HG02763 (cell line): ENCODE data around the gene PCGF3.
"Not testable (repeated sequence)": the region's sequence is repeated elsewhere in the genome, so short reads cannot be mapped to it uniquely, and the experiment has no call there.

ENCODE experiments used
- ATAC-seq: cut with Tn5 transposase; IDR thresholded peaks from one replicate; pipeline ENCODE4 v1.9.1; 2021; ENCODE audit warnings: mild to moderate bottlenecking, moderate library complexity; ENCODE audit not compliant: unreplicated experiment

The PCGF3 gene

DNA sequence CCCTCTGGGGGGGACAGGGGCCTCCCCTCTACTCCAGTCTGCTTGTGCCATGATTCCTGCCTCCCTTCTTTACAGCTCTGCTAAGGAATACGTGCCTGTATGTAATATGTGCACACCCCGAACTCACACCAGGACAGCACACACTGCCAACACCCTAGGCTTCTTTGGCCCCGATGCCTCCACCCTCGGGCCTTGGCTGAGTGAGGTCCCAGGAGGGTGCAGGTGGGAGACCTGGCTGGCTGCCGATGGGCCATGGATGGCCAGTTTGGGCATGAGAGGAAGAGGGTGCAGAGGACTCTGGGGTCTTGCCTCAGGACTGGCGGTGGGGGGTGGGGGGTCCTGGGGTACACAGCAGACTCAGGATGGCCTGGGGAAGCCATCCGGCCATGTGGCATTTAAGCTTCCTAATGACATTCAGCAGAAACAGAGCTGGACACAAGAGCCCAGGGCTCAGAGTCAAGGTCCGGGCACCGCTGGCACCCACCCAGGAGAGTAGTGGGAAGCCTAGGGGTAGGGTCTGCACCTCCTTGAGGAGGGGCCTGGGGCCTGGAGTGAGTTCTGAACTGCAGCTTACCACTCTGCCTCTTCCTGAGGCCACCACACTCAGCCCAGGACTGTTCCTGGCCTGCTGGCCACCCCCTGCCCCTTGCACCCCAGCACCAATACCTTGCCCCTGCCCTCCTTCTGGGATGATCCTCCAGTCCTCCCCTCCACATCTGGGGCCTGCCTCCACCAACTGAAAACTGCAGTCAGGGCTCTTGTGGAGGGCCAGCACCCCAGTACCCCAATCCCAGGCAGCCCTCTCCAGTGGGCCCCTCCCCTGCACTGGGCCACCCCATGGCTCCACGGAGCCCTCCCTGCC lies 2.1 kb upstream of the PCGF3 start:
- ATAC-seq: no peak

DNA sequence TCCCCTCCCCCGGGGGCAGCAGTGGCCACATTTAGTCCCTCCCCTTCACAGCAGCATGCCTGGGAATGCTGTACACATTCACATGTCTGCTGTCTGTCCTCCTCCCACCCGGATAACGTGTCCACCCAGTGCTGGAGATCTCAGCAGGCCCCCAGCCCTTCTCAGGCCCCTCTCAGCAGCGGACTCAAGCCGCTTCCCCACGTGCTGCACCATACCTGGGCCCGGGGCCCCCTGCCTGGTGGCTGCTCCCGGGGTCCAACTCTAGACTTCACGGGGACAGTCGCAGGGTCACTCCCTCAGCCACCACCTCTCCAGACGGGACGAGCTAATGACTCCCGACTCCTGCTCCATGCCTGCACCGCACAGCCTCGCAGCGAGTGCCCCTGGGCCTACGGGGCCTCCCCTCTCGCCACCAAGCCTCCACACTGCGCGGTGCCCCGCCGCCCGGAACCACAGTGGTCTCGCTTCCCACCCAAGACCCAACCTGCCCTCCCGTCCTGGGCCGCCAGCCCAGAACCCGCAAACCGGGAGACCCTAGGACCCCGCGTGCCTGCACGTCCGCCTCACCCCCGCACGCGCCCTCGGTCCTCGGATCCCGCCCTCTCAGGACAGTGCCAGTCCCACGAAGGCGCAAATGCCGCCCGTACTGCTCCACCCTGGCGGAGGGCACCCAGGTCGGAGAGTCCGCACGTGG lies 1.3 kb upstream of the PCGF3 start:
- ATAC-seq: no peak

DNA sequence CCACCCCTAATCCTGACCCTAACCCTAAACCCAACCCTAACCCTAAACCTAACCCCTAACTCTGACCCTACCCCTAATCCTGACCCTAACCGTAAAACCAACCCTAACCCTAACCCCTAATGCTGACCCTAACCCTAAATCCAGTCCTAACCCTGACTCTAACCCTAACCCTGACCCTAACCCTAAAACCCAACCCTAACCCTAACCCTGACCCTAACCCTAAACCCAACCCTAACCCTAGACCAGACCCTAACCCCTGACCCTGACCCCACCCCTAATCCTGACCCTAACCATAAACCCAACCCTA lies 708 bp upstream of the PCGF3 start:
- ATAC-seq: no peak

DNA sequence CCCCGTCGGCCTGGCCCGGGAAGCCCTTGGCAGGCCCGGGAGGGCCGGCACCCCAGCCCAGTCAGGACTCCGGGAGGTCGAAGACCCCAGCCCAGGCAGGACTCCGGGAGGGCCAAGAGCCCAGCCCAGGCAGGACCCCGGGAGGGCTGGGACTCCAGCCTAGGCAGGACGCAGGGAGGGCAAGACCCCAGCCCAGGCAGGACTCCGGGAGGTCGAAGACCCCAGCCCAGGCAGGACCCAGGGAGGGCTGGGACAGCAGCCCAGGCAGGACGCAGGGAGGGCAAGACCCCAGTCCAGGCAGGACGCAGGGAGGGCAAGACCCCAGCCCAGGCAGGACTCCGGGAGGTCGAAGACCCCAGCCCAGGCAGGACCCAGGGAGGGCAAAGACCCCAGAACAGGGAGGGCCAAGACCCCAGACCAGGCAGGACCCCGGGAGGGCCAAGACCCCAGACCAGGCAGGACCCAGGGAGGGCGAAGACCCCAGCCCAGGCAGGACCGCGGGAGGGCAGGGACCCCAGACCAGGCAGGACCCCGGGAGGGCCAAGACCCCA lies 526 bp downstream of the PCGF3 start:
- not testable (repeated sequence) for ATAC-seq

DNA sequence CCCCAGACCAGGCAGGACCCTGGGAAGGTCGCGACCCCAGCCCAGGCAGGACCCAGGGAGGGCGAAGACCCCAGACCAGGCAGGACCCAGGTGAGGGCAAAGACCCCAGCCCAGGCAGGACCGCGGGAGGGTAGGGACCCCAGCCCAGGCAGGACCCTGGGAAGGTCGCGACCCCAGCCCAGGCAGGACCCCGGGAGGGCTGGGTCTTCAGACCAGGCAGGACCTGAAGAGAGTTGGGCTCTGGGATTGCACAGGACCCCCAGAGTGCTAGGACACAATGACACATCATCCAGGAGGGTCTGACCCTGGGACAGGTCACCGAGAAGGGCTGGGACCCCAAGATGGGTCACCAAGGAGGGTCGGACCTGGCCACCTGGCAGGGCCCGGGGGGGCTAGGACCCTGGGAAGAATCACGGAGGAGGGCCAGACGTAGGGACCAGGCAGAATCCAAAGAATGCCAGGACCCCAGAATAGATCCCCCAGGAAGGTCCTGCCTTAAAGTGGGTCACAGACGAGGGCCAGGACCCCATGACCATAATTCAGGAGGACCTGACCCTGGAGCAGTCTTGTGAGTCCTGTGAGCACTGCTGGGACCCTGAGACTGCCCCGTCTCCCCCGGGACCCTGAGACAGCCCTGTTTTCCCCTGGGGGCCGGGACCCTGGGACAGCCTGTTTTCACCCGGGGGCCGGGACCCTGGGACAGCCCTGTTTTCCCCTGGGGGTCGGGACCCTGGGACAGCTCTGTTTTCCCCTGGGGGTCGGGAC lies 1.4 kb downstream of the PCGF3 start:
- ATAC-seq: no peak

DNA sequence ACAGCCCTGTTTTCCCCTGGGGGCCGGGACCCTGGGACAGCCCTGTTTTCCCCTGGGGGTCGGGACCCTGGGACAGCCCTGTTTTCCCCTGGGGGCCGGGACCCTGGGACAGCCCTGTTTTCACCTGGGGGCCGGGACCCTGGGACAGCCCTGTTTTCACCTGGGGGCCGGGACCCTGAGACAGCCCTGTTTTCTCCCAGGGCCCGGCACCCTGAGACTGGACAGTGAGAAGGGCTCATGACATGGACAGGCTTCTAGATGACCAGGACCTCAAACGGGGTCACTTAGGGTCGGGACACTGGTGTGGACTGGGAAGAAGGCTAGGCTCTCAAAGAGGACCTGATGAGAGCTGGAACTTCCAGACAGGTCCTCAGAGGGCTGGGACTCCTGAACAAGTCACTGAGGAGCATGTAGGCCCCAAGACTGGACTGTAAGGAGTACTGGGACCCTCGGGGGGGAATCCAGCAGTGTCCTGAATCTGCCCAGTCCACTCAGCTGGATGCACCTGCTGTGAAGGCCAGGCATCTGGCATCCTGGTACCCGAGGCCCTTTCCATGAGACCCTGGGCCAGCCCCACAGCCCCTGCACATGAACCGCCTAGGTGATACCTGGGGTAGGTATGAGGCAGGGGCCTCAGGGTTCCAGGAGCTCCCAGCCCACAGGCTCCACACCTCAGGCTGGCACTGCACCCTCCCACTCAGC lies 2.4 kb downstream of the PCGF3 start:
- no peak for ATAC-seq

DNA sequence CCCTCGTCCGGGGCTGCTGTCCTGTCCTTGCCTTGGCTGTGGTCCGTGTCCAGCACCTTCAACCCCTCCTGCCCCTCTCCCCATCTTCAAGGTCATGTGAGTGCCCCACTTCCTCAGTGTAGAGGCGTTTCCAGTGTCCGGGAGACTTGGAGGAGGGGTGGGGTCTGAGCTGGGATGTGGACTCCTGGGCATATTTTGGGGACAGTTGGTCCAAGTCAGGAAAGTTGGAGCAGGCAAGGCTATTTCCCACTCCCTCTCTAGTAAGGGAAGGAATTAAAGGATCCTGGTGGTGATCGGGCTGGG lies 3.0 kb downstream of the PCGF3 start:
- no peak for ATAC-seq

DNA sequence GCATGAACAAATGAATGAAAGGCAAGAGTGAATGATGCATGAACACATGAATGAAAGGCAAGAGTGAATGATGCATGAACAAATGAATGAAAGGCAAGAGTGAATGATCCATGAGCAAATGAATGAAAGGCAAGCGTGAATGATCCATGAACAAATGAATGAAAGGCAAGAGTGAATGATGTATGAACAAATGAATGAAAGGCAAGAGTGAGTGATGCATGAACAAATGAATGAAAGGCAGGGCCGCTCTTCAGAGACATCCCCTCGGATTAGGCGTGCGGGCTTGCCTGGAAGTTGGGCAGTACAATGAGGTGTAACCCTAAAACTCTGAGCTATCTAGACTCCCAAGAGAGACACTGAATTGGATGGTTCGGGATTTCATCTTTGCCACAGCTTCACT lies 3.7 kb downstream of the PCGF3 start:
- ATAC-seq: no peak

DNA sequence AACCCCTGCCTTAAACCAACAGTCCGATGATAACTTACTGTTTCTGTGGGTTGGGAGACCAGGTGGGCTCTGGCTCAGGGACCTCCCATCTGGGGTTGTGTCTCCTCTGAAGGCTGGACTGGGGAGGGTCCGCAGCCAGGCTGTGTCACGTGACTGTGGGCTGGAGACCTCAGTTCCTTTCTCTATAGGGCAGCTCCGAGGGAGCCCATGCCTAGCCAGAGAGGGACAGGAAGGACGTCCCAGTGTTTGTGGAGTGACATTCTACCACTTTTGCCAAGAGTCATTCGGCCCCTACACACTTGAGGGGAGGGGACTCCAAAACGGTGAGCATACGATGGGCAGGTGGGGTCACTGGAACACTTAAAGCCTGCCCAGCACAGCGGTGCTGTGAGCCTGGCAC lies 4.5 kb downstream of the PCGF3 start:
- no peak for ATAC-seq

DNA sequence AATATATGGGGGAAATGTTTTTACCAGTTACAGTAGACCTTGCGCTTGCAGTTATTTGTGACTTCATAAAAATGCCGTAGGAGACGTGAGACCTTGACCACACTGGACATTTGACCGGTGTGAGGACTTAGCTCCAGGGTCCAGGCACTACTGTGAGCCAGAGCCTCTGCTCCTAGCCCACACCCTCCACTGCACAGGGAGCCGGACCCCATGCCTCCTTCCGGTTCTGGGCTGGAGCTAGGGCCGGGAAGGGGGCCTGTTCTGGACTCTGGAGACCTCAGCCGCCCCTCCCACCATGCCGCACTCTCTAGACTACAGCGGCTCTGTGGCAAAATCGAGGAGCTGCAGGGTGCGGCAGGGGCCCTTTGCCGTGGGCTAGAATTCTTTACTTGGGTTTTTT lies 5.3 kb downstream of the PCGF3 start:
- no peak for ATAC-seq

DNA sequence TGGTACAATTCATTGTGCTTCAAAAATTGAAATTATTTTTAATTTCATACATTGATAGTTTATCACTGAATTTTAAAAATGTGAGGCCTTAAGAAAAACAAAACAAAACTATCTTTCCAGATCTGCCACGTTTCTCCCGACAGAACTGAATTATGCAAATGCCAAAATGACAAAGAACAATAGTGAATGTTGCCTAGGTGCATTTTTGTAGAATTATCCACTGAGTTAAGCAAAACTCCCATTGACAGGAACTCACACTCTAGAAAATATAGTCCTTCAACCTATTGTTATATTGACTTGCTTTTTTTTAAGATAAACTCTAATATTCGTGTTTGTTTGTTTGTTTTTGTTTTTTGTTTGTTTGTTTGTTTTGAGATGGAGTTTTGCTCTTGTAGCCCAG lies 6.5 kb downstream of the PCGF3 start:
- ATAC-seq: no peak

DNA sequence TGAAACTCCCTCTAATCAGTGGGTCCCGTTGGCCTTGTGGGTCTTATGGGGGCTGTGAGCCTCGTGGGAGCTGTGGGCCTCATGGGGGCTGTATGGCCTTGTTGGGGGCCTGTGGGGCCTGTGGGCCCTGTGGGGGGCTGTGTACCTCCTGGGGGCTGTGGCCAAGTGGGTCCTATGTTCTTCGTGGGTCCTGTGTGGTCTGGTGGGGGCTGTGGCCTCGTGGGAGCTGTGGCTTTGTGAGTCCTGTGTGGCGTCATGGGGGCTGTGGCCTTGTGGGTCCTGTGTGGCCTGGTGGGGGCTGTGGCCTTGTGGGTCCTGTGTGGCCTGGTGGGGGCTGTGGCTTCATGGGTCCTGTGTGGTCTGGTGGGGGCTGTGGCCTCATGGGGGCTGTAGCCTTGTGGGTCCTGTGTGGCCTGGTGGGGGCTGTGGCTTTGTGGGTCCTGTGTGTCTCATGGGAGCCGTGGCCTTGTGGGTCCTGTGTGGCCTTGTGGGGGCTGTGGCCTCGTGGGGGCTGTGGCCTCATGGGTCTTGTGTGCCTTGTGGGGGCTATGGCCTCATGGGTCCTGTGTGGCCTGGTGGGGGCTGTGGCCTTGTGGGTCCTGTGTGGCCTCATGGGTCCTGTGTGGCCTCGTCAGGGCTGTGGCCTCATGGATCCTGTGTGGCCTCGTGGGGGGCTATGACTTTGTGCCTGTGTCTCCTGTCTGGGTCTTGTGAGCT lies 7.4 kb downstream of the PCGF3 start:
- ATAC-seq: no peak

DNA sequence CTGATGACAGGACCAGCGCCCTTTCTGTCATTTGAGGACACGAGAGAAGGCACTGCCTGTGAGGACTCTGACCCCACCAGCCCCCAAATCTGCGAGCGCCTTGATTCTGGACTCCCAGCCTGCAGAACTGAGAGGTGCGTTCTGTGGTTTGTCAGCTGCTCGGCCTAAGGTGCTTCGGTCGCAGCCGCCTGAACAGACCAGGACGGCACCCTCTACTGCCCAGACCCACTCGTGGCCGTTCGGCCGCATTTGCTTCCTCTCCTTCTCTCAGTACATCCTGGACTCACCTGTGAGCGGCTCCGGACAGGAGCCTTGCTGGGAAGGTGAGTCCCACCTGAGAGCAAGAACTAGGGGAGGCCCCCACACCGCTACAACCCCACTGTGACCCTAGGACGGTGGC lies 8.5 kb downstream of the PCGF3 start:
- no peak for ATAC-seq

DNA sequence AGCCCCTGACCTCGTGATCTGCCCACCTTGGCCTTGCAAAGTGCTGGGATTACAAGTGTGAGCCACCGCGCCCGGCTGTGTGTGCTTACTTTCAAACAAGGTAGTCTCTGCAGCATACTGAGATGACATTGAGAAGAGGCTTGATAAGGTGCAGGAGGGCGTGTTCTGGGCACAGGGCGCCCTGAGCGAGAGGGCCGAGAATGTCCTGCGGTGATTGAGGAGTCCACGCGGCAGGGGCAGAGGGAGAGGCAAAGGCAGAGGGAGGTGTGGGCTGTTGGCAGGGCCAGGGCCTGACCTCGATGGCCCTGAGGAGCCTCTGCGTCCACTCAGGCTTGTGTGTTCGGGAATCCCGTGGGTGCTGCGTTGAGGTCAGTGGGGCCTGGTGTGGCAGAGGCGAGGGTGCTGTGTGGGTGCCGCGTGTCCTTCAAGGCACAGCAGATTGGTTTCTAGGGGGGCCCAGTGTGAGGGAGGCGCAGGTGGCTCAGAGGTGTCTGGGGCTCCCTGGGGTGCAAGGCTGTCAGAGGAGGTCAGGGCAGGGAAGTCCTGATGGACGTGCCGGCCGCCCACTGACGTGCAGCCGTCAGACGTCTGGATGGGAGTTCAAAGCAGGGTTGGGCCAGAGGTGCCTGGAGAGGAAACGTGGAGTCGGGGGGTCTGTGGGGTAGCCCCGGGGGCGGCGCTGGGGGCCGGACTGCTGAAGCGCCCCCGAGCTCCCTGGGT lies 12.1 kb downstream of the PCGF3 start:
- ATAC-seq: no peak

DNA sequence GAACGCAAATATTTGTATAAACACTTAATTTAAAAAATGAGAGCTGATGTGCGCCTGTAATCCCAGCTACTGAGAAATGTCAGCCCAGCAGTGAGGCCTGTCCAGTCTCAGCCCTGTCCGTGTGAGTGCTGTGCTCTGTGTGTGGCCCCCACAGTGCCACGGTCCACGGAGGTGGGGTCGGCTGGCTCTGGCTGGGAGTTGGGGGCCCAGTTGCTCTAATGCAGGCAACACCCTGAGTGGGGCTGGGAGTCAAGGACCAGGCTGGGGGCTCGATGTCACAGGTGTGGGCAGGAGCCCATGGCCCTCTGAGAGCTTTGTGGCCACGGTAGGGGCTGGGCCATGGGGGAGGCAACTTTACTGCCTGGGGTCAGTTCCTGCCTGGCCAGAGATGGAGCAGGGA lies 12.8 kb downstream of the PCGF3 start:
- no peak for ATAC-seq

DNA sequence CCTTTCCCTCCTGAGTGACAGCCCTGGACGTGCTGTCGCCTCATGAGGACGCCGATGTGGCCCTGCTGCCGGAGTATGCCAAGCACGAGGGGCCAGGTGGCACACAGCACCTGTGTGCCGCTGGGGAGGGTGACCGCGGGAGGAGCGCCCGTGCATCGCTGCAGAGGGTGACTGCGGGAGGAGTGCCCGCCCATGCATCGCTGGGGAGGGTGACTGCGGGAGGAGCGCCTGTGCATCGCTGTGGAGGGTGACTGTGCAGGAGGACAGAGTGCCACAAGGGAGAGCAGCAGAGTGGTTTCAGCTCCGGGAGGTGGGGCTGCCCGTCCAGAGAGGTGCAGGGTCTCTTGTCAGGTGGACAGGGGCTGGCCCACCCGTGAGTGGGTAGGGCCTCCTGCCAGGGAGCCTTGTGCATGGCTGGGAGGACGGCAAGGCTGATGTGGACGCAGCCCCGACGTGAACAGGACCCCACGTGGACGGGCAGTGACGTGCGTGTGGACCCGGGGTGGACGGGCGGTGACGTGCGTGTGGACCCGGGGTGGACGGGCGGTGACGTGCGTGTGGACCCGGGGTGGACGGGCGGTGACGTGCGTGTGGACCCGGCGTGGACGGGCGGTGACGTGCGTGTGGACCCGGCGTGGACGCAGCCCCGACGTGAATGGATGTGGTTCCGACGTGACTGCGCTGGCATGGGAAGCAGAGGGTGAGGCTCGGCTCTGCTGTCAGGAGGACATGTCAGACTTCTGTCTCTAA lies 14.7 kb downstream of the PCGF3 start:
- ATAC-seq: no peak

DNA sequence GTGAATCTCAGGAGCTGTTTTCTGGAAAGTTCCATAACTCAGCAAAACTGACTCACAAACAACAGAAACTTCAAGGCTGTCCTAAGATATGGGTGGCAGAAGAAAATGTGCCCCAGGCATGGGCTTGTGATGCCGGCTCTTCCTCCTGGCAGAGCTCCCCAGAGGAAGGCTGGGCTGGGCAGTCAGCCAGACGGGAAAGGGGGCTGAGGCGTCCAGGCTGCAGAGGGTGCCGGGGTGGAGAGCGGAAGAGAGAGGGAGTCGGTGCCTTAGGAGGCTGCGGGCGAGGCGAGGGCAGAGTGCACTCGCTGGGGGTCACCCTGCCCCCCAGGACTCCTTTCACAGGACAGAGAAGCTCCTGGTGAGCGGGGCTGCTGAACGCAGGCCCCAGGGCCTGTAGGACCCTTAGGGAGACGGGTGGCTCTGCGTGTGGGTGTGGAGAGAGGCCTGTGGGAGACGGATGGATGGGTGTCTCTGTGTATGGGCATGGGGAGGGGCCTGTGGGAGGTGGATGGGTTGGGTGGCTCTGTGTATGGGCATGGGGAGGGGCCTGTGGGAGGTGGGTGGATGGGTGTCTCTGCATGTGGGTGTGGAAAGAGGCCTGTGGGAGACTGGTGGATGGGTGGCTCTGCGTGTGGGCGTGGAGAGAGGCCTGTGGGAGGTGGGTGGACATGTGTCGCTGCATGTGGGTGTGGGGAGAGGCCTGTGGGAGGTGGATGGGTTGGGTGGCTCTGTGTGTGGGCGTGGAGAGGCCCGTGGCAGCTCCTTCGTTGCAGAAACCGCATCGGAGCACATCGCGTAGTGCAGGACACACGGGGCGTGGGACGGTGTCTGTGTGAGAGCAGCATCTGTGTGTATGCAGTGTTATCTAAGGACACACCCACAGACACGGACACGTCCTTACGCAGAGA lies 15.9 kb downstream of the PCGF3 start:
- no peak for ATAC-seq

DNA sequence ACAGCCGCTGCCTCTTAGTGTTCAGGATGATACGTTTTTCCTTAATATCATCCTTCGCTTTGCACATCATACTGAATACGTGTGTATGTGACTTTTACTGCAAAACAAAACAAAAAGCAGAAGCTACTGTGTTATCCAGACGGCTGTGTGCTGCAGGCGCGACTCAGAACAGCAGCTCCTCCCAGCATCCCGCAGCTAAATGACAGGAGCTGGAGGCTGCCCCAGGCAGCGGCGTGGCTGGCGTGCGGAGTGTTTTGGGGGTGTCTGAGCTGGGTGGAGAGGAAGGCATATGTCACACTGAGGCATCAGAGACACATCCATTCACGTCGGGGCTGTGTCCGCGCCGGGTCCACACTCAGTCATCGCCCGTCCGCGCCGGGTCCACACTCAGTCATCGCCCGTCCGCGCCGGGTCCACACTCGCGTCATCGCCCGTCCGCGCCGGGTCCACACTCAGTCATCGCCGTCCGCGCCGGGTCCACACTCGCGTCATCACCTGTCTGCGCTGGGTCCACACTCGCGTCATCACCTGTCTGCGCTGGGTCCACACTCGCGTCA lies 16.6 kb downstream of the PCGF3 start:
- no peak for ATAC-seq
